Hepatocyte (in vitro differentiated cells): ENCODE data around the gene RHOBTB3.
"Not testable (repeated sequence)": the region's sequence is repeated elsewhere in the genome, so short reads cannot be mapped to it uniquely, and the experiment has no call there.

ENCODE experiments used
- CTCF ChIP-seq: fragments of 200-600 bp; sonication (generic); IDR thresholded peaks from 2 replicates; pipeline ENCODE4 v1.5.1; 2016; ENCODE audit warnings: antibody characterized with exemption, mild to moderate bottlenecking; ENCODE audit not compliant: poor library complexity
- EZH2 ChIP-seq: fragments of 200-600 bp; sonication (generic); IDR thresholded peaks from 2 replicates; pipeline ENCODE4 v1.6.1; 2016; ENCODE audit warnings: antibody characterized with exemption, mild to moderate bottlenecking, borderline replicate concordance

- not testable (repeated sequence) for TF ChIP-seq CTCF, EZH2
Measured at GRCh38 chr5:95713246-95713645, 17.9 kb upstream of the RHOBTB3 start.
